NCI-H1436 treated with DMSO at 0.1 percent for 48 hours (cell line): ENCODE measurements around the gene IL23R.
"Not testable (repeated sequence)": the region's sequence is repeated elsewhere in the genome, so short reads cannot be mapped to it uniquely, and the experiment has no call there.

Experiments used
- DNase-seq: peaks from one replicate; lab custom pipeline; 2025; lab: John Stamatoyannopoulos, UW

IL23R gene, protein sequence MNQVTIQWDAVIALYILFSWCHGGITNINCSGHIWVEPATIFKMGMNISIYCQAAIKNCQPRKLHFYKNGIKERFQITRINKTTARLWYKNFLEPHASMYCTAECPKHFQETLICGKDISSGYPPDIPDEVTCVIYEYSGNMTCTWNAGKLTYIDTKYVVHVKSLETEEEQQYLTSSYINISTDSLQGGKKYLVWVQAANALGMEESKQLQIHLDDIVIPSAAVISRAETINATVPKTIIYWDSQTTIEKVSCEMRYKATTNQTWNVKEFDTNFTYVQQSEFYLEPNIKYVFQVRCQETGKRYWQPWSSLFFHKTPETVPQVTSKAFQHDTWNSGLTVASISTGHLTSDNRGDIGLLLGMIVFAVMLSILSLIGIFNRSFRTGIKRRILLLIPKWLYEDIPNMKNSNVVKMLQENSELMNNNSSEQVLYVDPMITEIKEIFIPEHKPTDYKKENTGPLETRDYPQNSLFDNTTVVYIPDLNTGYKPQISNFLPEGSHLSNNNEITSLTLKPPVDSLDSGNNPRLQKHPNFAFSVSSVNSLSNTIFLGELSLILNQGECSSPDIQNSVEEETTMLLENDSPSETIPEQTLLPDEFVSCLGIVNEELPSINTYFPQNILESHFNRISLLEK

DNA sequence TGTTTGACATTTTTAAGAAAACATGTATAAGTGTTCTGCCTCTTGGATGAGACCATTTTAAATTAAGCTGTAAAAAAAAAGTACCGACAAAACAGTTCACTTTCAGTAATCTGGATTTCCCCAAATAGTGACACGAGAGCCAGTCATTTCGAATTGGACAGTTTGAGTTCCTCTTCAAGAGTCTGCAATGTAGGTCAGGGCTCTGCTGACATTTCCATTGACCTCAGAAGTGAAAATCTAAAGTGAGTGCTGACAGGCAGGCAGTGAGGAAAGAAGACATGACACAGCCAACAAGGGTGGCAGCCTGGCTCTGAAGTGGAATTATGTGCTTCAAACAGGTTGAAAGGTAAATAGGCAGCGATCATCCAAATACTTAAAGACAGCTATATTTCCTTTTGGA is at the start of gene IL23R:
Gene IL23R (plus strand): TSS at position 259 of the 400 bp plus-strand sequence. CDS start 1,667 bp downstream, outside the sequence.
- no peak for DNase-seq

DNA sequence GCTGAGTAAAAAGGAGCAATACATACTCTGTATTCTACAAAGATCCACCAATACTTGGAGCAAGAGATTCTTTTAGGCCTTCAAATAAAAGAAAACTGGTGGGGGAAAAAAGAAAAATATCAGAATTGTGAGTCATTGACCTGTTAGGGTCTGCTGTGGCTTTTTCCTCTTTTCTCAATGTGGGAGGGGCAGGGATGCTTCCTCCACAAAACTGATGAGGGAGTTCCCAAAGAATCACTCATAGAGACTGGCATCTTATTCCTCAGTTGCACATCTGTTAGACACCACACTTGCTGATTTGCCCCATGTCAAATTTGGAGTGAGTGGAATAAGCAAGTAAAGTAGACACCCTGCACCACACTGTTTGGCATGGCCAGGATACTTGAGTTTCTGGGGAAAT is 48.1 kb upstream of the IL23R start:
- DNase-seq: no peak

DNA sequence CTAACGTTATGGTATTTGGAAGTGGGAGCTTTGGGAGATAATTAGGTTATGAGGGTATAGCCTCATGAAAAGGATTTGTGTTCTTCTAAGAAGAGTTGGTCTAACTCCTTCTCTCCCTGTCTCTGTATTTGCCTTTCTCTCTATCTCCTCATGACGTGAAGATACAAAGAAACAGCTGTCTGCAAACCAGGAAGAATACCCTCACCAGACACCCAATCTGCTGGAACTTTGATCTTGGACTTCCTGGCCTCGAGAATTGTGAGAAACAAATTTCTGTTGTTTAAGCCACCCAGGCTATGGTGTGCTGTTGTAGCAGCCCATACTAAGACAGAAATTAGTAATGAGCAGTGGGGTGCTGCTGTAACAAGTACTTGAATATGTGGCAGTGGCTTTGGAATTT is 47.6 kb upstream of the IL23R start:
- DNase-seq: no peak

DNA sequence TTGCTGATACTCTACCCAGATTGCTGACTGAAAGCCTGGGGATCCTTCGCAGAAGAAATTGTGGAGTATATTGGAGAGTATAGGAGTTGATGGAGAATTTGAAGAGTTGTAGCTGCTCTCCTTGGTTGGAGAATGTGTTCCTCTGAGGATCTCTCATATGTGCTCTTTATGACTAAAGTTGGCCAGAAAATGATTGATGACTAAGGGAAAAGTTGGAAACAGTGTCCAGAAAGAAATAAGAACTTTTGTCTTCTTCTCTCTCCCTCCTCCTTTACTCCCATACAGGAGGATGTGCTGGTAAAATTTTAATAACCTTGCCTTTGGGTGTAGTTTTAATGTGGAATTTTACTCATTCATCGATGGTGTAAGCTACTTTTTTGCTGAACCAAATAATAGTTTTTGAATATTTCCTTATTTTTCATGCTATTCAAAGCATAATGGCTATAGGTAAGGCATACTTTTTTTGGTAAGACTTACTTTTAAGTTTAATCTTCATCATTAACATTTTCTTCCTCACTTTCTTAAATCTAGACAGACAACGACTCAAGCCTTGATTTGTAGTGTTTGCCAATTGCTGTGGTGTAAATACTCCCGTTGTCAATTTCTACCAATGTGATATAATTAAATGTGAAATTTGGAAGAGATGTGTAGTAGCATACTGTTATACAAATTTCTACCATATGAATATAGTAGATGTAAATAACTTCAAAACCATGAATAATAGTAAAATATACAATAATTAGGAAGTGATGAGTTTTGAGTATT is 45.2 kb upstream of the IL23R start:
- no peak for DNase-seq

DNA sequence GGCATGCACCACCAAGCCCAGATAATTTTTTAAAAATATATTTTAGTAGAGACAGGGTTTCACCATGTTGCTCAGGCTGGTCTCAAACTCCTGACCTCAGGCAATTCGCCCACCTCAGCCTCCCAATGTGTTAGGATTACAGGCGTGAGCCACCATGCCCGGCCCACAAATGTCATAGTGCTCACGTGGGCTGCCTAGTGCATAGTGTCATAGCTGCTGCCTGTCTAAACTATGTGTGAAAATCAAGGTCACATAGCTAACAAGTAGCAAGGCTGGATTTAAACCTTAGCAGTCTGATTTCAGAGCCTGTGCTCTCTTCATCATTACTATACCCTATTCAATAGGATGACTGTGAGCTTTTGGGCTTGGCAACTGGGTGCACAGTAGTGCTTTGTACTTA is 41.8 kb upstream of the IL23R start:
- DNase-seq: no peak

DNA sequence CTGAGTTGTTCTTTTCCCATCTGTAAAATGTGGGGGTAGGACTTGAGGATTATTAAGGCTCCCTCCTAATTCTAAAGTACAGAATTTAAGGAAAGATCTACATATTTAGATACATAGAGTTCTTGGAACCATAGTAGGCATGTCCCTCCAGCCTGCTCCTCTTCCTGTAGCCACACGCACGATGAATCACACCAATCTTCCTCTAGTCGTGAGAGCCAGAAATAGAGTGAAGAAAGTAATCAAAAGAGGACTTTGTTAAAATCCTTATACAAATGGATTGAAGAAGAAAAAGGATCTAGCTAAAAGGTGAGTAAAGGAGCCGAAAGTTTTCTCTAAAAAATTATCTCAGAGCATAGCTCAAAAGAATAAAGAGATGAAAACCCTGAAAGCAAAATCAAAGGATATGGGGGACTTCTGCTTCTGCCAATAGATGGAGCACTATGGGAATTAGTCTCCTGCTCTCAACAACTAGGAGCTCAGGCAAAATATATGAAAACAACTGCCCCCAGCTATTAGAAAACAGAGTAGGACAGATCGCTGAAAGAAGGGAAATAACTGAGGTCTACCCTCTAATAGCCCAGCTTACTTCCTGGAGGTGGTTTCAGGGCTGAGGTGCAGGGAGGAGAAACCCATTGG is 40.0 kb upstream of the IL23R start:
- DNase-seq: no peak

DNA sequence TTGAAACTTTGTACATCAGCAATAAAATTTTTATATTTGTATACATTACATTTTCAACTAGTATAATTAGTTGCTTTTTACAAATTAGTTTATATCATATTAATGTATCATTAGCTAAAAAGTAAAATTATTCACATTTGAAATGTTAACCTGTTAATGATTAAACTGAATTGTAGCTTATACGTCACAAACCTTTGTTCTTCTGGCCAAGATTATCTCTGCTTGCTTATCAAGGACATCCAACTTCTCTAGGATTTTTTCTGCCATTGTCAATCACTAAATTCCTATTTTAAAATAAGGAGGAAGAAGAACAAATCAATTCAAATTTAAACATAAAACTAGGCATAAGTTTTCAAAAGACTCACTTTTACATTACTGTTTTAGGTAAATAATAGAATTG is 39.3 kb upstream of the IL23R start:
- DNase-seq: no peak

DNA sequence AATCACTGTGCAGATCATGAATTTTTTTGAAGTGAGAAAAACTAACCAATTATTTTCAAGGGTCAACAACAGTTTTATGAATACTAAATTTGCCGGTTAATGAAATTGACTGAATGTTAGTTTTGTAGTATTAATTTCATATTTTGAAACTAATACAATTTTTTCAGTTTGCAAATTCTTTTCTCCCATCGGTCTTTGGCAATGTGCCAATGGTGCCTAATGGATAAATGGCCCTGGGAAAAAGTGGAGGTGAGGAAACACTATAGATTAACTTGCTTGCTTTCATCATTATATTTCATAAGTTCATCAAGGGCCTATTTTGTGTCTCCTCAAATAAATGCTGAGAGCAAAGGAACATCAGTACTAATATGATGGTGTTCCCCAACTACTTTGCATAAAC is 35.6 kb upstream of the IL23R start:
- DNase-seq: no peak

DNA sequence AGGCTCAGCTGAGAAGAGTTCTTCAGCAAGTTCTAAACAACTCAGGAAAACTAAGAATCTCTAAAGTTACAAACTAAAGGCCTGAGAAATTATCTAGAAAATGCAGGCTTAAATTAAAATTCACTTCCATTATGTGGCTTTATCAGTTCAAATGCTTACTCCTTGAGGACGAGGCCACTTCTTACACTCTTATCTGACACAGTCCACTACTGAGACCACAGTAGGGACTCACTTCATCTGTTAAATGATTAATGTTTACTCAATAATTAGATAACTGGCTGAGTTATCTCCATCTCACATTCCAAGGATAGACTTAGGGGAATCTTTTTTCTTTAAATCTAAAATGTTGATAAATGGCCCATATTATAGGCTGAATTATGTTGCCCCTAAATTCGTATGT is 33.1 kb upstream of the IL23R start:
- DNase-seq: no peak

DNA sequence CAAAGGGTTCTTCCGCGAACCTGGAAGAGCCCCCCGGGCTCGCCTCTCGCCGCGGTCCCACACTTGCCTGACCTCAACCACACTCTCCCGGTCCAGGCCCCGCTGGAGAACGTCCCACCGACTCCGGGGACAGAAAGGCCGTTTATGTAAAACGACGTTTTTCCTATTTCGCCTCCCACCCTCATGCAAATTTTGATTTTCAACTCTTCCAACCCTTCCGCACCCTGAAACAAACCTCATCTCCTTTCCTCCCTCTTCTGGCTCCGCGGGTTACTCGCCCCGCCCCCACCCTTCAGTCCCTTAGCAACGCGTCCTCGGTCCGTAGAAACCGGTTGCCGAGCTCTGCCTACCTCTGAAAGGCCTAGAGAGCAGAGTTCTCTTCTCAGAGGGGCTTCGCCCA is 31.6 kb upstream of the IL23R start, which contains the start of gene C1orf141:
Gene C1orf141 (minus strand): TSS at position 276 of the 400 bp plus-strand sequence. CDS start 7,730 bp downstream, outside the sequence.
- no peak for DNase-seq

DNA sequence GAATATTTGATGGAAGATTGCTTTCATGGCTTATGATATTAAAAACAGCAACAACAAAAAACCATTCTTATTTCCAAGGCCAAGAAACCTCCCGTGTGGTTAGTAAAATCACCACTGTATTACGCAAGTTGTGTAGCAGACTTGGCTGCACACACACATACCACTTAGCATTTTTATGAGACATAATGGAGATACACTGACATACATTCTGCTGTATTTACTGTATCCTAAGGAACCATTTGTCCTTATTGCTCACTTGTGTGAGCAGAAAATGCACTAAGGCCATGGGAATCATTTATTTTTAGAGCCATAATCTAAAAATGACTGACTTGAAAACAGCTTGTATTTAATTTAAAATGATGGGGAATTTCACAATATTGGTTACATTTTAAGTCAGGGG is 30.9 kb upstream of the IL23R start:
- no peak for DNase-seq

DNA sequence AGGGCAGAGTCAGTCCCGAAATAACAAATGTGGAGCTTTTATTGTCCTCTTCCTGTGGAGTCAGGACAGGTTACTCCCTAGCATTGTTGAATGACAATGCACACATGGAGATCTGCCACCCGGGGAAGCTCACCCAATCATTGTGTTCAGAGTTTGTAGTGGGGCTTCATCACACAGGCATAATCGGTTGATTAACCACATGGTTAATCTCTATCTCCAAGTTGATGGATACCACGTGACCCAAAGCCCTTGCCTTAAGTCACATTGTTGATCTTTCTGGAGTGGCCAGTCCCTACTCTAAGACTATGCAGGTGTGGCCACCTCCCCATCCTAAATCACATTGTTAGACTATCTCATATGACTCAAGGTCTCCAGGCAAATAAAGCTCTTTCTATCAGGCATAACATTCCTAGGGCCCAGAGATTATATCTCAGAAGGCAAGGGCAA is 28.9 kb upstream of the IL23R start:
- DNase-seq: no peak

DNA sequence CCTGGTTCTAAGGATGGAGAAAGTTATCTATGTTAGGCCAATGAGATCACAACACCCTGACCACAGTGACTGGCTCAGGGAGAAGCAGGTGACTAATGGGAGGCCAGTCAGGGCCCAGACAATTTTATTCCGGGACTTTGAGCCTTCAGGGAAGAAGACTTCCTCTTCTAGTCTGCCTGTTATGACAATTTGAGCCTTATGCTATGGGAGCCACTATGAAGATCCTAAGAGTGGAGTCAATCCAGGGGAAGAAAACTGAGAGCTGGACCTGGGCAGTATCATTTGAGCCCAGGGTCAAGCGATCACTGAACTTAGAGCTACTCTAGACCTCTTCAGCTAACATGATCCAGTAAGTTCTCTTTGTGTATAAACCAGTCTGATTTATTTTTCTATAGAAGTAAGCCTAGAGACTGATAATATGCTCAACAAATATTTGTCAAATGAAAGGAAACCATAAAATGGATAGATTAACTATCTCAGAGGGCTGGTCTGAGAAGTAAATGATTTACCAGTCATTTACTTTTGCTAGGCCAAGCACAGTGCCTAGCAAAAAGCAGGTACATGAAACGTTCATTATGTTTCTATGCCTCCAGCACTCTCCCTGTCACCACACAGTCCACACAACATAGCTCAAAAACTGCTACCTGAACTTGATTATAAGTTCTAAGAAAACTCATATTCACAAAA is 27.3 kb upstream of the IL23R start:
- no peak for DNase-seq

DNA sequence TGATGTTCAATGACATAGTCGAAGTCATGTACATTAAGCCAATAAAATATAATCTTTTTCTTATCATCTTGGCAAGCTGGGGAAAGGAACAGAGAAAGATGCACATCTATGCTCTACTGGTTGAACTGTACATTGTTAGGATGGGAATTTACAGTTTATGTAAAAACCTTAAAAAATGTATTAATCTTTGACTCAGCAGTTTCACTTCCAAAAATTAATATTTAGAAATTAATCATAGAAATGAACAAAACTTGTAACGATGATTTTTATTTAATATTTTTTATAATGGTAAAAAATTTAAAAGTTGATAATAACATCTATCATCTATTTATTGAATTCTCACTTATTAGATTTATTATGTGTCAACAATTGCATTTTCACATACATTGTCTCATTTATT is 25.8 kb upstream of the IL23R start:
- no peak for DNase-seq

DNA sequence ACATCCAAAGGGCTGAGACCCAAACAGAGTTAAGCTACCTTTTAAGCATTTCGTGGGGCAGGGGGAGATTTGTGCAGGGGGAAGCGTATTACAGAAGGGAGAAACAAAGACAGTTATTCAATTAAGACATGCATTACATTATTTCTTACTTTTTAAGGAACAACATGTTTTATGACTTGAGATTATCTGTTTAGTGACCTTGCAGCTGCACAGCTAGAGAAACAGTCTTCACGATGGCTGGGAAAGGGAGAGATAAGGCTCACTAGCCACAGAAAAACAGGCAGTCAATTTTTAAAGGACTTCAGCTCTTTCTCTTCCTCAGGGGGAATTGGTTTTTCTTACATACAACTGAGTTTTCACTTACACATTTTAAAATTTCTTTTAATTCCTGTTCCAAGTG is 24.4 kb upstream of the IL23R start:
- DNase-seq: not testable (repeated sequence)

DNA sequence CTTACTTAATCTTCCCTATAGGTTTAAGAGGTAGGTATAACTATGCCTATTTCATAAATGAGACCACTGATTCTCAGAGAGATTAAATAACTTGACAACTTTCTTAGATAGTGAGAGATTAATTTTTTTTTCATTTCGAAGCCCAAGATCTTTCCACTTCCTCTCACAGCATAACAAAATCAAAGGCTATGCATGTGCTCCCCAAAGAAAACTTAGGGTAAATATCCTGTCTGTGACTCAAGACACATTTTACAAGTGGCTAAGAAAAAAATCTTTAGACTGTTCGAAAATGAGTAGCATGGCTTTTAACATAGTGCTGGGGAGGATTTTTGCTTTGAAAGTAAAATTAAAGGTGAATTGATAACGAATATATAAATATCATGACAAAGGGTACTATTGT is 23.3 kb upstream of the IL23R start:
- no peak for DNase-seq

DNA sequence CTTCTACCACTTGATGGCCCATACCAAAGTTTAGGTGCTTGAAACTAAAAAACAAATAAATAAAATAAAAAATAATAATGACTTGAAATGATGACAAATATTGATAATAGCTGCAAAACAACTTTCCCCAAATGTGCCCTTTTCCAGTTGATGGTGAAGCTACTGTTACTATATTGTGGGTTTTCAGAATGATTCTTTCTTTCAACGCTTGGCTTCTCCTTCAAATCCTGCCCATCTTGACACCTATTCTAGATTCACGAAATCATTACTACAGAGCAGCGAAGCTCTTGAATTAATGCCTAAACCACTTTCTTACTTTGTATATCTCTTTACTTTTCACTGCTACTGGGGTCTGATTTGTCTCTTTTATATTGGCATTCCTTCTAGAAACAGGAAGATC is 22.3 kb upstream of the IL23R start:
- no peak for DNase-seq

DNA sequence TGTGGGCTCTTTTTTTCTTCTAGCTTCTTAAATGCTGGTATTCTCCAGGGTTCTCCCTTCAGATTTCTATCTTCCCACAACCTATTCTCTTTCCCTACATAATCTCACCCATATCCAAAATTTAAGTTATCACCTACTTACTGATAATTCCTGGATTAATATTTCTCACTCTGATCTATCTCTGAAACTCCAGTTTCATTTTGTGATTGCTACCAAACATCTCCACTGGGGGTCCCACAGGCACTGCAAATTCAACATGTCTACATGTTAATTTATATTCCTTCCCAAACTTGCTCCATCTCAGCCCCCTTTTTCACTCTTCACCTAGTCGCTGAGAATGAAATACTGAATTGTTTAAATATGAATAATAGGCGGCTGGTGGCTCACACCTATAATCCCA is 21.6 kb upstream of the IL23R start:
- DNase-seq: no peak

DNA sequence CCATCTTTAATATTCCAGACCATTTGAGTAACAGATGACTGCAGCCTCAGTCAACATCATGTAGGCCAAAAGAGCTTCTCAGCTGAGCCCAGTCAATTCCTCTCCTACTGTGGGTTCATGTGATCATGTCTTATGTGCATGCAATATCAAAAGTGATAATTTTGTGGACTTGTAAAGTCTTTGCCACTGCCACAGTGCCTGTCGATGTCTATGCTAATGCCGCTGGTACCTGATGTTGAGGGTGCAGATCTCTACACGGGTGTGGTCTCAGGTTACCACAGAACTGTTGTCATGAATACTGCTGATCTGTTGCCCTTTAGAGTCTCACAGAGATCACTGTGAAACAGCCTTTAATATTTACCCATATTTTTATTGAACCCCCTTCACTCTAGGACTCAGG is 20.2 kb upstream of the IL23R start:
- DNase-seq: no peak

DNA sequence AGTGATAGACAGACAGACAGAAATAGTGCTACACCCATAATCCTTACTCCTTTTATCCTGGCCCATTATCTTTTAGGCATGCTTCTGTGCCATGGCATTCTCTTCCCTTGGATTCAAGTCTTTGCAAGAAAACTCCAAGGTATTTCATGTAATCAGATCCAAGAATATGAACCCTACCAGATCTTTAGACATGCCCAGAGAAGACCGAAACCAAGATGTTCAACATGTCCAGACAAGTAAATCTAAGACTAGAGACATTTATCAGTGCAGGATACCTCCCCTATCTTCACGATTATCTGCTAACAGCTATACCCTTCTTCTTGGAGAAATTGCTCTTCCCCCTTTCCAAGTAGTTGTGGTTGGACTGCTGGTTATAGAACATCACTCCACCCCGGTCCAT is 19.7 kb upstream of the IL23R start:
- no peak for DNase-seq

DNA sequence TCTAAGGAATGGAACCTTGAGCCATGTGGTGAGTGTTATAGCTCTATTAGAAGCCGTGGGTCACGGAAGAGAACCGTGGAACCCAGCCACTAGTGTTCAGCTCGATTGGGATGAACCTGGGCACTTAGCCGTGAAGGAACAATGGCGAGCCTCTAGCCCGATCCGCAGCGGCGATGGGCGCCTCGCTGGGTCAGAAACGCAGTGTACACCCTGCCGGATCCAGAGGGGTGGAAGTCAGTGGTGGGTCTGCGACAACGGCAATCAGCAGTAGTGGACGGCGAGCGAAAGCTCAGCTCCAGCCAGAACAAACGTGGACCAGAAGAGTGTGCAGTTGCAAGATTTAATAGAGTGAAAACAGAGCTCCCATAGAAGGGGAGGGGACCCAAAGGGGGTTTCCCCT is 18.3 kb upstream of the IL23R start:
- DNase-seq: not testable (repeated sequence)
